ENCODE measurements around the gene GRIK1.

DNA sequence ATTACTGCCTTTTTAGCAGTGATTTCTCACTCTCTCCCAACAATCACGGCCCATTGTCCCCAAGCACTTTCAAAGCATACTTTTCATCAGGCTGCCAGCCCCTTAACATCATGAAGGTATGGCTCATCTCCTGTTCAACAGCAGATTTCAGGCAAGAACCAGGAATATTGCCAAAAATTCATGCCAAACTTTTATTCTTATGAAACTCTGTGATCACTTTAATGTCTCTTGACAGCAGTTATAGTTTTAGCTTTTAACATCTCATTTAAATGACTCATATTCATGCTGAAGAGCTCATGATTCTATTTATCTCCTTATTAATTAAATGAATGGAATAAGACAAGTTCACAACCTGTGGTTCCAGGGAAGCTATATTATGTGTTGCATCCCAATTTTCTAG is 235.1 kb downstream of the GRIK1 start:
- no peak for TF ChIP-seq POLR2A (IDR thresholded peaks at IDR 0.05)
- TF ChIP-seq, protein P1, sequence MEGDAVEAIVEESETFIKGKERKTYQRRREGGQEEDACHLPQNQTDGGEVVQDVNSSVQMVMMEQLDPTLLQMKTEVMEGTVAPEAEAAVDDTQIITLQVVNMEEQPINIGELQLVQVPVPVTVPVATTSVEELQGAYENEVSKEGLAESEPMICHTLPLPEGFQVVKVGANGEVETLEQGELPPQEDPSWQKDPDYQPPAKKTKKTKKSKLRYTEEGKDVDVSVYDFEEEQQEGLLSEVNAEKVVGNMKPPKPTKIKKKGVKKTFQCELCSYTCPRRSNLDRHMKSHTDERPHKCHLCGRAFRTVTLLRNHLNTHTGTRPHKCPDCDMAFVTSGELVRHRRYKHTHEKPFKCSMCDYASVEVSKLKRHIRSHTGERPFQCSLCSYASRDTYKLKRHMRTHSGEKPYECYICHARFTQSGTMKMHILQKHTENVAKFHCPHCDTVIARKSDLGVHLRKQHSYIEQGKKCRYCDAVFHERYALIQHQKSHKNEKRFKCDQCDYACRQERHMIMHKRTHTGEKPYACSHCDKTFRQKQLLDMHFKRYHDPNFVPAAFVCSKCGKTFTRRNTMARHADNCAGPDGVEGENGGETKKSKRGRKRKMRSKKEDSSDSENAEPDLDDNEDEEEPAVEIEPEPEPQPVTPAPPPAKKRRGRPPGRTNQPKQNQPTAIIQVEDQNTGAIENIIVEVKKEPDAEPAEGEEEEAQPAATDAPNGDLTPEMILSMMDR (IDR thresholded peaks at IDR 0.05), result no peak

Measured in thyroid gland (tissue), 4 donors.